ENCODE results near the gene COX7A2L. TPM values are rescaled to one million over a fixed set of nuclear protein-coding genes. Genes with fewer than 3 reads are reported as not detected.

Gene COX7A2L
- total RNA-seq, 1 experiment from 2014 or later, result 99.5 TPM

- no peak for TF ChIP-seq ZNF232 (CRISPR knock-in tag; IDR thresholded peaks at IDR 0.05)
- TF ChIP-seq NFYB (CRISPR knock-in tag; conservative IDR thresholded peaks at IDR 0.05; ENCODE audit: low read depth), result no peak
- no peak for TF ChIP-seq ZBTB43 (CRISPR knock-in tag; IDR thresholded peaks at IDR 0.05)
- no peak for TF ChIP-seq ZBTB21 (CRISPR knock-in tag; IDR thresholded peaks at IDR 0.05; ENCODE audit: borderline replicate concordance)
- TF ChIP-seq JAZF1 (CRISPR knock-in tag; IDR thresholded peaks at IDR 0.05), result no peak
These were observed 3.6 kb upstream of the COX7A2L start (continued) for GRCh38 chr2:42364658-42365057.

GRCh38 chr2:42363413-42363812, 2.4 kb upstream of the COX7A2L start:
- Mint-ChIP-seq H3K27me3 (ENCODE audit: low read depth) (no peaks in the 10 kb centered on the region), H3K9me3 (no peaks in the 10 kb centered on the region), H3K4me3 (no peak overlapping the region), H3K27ac (no peak overlapping the region; the same call in 1 of the 2 replicates), H3K4me1 (peaks cover 24% of the 10 kb centered on the region), H3K36me3 (no peaks in the 10 kb centered on the region)
- DNase-seq (ENCODE audit: low spot score), result no peak
- ATAC-seq, result no peak
- no peak for TF ChIP-seq CREM (CRISPR knock-in tag; IDR thresholded peaks at IDR 0.05)
- TF ChIP-seq ZNF423 (CRISPR knock-in tag; IDR thresholded peaks at IDR 0.05), result no peak
- no peak for TF ChIP-seq FOXJ3 (CRISPR knock-in tag; IDR thresholded peaks at IDR 0.05; ENCODE audit: borderline replicate concordance)
- TF ChIP-seq JUN (CRISPR knock-in tag; IDR thresholded peaks at IDR 0.05), result no peak
- TF ChIP-seq STAT6 (CRISPR knock-in tag; conservative IDR thresholded peaks at IDR 0.05; ENCODE audit: low read depth), result no peak
- ChIA-PET CTCF (interaction anchor here (0.7 kb wide), 1 partner anchor 449 kb away, joined by 3 read pairs; no protein-coding TSS in a partner anchor), POLR2A (no interaction called here)

- ATAC-seq, result no peak
- no peak for TF ChIP-seq NFE2L1 (CRISPR knock-in tag; IDR thresholded peaks at IDR 0.05)
- TF ChIP-seq FOXK1 (CRISPR knock-in tag; IDR thresholded peaks at IDR 0.05), result no peak
- TF ChIP-seq ATF1 (CRISPR knock-in tag; IDR thresholded peaks at IDR 0.05), result no peak
- TF ChIP-seq ZBTB21 (CRISPR knock-in tag; IDR thresholded peaks at IDR 0.05; ENCODE audit: borderline replicate concordance), result no peak
- no peak for TF ChIP-seq MYBL2 (CRISPR knock-in tag; IDR thresholded peaks at IDR 0.05)
- TF ChIP-seq MXD4 (CRISPR knock-in tag; IDR thresholded peaks at IDR 0.05; ENCODE audit: borderline replicate concordance), result no peak
- no peak for TF ChIP-seq CBFB (CRISPR knock-in tag; IDR thresholded peaks at IDR 0.05; ENCODE audit: low read depth)
- no peak for TF ChIP-seq CTCF (IDR thresholded peaks at IDR 0.05)
- no peak for TF ChIP-seq TP53 (CRISPR knock-in tag; IDR thresholded peaks at IDR 0.05)
- no peak for TF ChIP-seq ELF4 (CRISPR knock-in tag; IDR thresholded peaks at IDR 0.05; ENCODE audit: low read depth)
- no peak for TF ChIP-seq CREB1 (CRISPR knock-in tag; IDR thresholded peaks at IDR 0.05)
- TF ChIP-seq ZNF396 (CRISPR knock-in tag; IDR thresholded peaks at IDR 0.05; ENCODE audit: borderline replicate concordance), result no peak
- no peak for TF ChIP-seq ZNF425 (CRISPR knock-in tag; conservative IDR thresholded peaks at IDR 0.05)
- no peak for TF ChIP-seq NFATC4 (CRISPR knock-in tag; IDR thresholded peaks at IDR 0.05)
- TF ChIP-seq ZNF416 (CRISPR knock-in tag; IDR thresholded peaks at IDR 0.05), result no peak
- TF ChIP-seq MLX (CRISPR knock-in tag; IDR thresholded peaks at IDR 0.05), result no peak
- TF ChIP-seq ZNF423 (CRISPR knock-in tag; IDR thresholded peaks at IDR 0.05), result no peak
- no peak for TF ChIP-seq USF1 (CRISPR knock-in tag; IDR thresholded peaks at IDR 0.05)
These were observed 789 bp upstream of the COX7A2L start for GRCh38 chr2:42361728-42362283.

More at GRCh38 chr2:42361728-42362283, 789 bp upstream of the COX7A2L start:
- POLR2A ChIA-PET, result no interaction called here
- Mint-ChIP-seq H3K27me3 (ENCODE audit: low read depth) (no peaks in the 10 kb centered on the region), H3K4me1 (peaks cover 24% of the 10 kb centered on the region), H3K36me3 (no peaks in the 10 kb centered on the region), H3K27ac (peak overlapping the region; percentile 94), H3K9me3 (no peaks in the 10 kb centered on the region), H3K4me3 (peak overlapping the region; percentile 93)
- no peak for DNase-seq (ENCODE audit: low spot score)
- CTCF ChIA-PET, result interaction anchor here (1.2 kb wide), 1 partner anchor 302 kb away, joined by 3 read pairs; no protein-coding TSS in a partner anchor

Measured in WTC11 (cell line).